A549 (cell line): ENCODE measurements around the gene ZNF608. TPM values are rescaled to one million over a fixed set of nuclear protein-coding genes. Genes with fewer than 3 reads are reported as not detected.

Experiments used
- ATAC-seq, 2 experiments: fragments of 200-7000 bp in 1 of 2; fragments of >200 bp in 1 of 2; cut with Nextera tagmentation in 1 of 2; cut with Tn5 transposase in 1 of 2; 3 replicates each; pipeline versions ENCODE4 v1.8.0 to v1.9.1; 2018 to 2020; ENCODE audit warnings: mild to moderate bottlenecking in 1 of 2, moderate library complexity in 1 of 2
- CTCF ChIA-PET: fragments of 300-600 bp; sonication (Branson Sonifier 250); formaldehyde crosslinking; extraction: SDS; loops from one replicate; lab custom pipeline; 2021; ENCODE audit warnings: antibody characterized with exemption, inconsistent platforms; lab: Yijun Ruan, JAX
- POLR2A ChIA-PET: fragments of 350-600 bp; formaldehyde crosslinking; extraction: SDS; loops from one replicate; lab custom pipeline; 2021; ENCODE audit warnings: antibody characterized with exemption, inconsistent platforms; lab: Yijun Ruan, JAX
- DNase-seq, 2 experiments: peaks; one replicate each; pipeline versions ENCODE4 v3.0.0 to v3.0.0-alpha.2; 2011 to 2016; ENCODE audit warnings: low read depth in 1 of 2, low spot score in 1 of 2
- FAIRE-seq: peaks from 2 replicates; lab custom pipeline; 2011; peaks lifted over from hg19 to GRCh38; lab: Jason Lieb, UNC
- H3K27ac ChIP-seq, 2 experiments: fragments of >200 bp; sonication (Bioruptor Twin); formaldehyde crosslinking; 3 replicates each; pipeline ENCODE4 v1.5.1; 2016 to 2017
- H3K4me1 ChIP-seq: fragments of >200 bp; sonication (Bioruptor Twin); formaldehyde crosslinking; 3 replicates; pipeline ENCODE4 v1.6.1; 2016
- H3K4me2 ChIP-seq: fragments of >200 bp; sonication (Bioruptor Twin); formaldehyde crosslinking; 3 replicates; pipeline ENCODE4 v1.6.1; 2016
- H3K4me3 ChIP-seq: fragments of >200 bp; sonication (Bioruptor Twin); formaldehyde crosslinking; 3 replicates; pipeline ENCODE4 v1.5.1; 2016
- H3K9me3 ChIP-seq: fragments of >200 bp; sonication (Bioruptor Twin); formaldehyde crosslinking; 3 replicates; pipeline ENCODE4 v1.6.1; 2016
- BHLHE40 ChIP-seq: IDR thresholded peaks from 2 replicates; pipeline ENCODE4 v1.6.1; 2012; ENCODE audit warnings: low read depth, low read length, inconsistent platforms
- CHD2 ChIP-seq: fragments of 150-350 bp; IDR thresholded peaks from 2 replicates; pipeline ENCODE4 v1.6.1; 2014; ENCODE audit warnings: low read length; ENCODE audit not compliant: partially characterized antibody
- CHD4 ChIP-seq: fragments of 200-600 bp; sonication (generic); IDR thresholded peaks from 2 replicates; pipeline ENCODE4 v1.6.1; 2016; ENCODE audit warnings: antibody characterized with exemption, mild to moderate bottlenecking, borderline replicate concordance
- EHF ChIP-seq: fragments of 250-450 bp; sonication (Bioruptor Pico); IDR thresholded peaks from 2 replicates; pipeline ENCODE4 v1.5.0; 2020; ENCODE audit warnings: mild to moderate bottlenecking
- EHMT2 ChIP-seq: fragments of 200-600 bp; sonication (generic); IDR thresholded peaks from 2 replicates; pipeline ENCODE4 v1.6.1; 2016; ENCODE audit warnings: antibody characterized with exemption, low read depth, mild to moderate bottlenecking, moderate library complexity
- ELK1 ChIP-seq: fragments of 150-350 bp; IDR thresholded peaks from 2 replicates; pipeline ENCODE4 v1.6.1; 2014; ENCODE audit warnings: low read depth, mild to moderate bottlenecking, low read length
- FOSB ChIP-seq: fragments of 250-450 bp; sonication (Bioruptor Pico); IDR thresholded peaks from 2 replicates; pipeline ENCODE4 v1.5.0; 2020; ENCODE audit warnings: mild to moderate bottlenecking, moderate library complexity
- FOXS1 ChIP-seq: fragments of 250-450 bp; sonication (Bioruptor Pico); IDR thresholded peaks from 2 replicates; pipeline ENCODE4 v1.5.0; 2020; ENCODE audit warnings: mild to moderate bottlenecking, moderate library complexity
- HDAC2 ChIP-seq: fragments of 200-600 bp; sonication (generic); IDR thresholded peaks from 2 replicates; pipeline ENCODE4 v1.6.1; 2016
- JUN ChIP-seq, 2 experiments: fragments of >200 bp; sonication (Bioruptor Twin); formaldehyde crosslinking; IDR thresholded peaks; 2 replicates in 1 of 2; 3 replicates in 1 of 2; pipeline ENCODE4 v1.6.1; 2016 to 2017
- MAZ ChIP-seq: fragments of 150-350 bp; IDR thresholded peaks from 2 replicates; pipeline ENCODE4 v1.6.1; 2014; ENCODE audit warnings: antibody characterized with exemption, low read depth, low read length, borderline replicate concordance
- MYC ChIP-seq: IDR thresholded peaks from 2 replicates; pipeline ENCODE4 v1.6.1; 2012; ENCODE audit warnings: mild to moderate bottlenecking, inconsistent platforms, low read length, improper control_type of control experiment, borderline replicate concordance
- NPAS2 ChIP-seq: fragments of 250-450 bp; sonication (Bioruptor Pico); IDR thresholded peaks from 2 replicates; pipeline ENCODE4 v1.8.0; 2022; ENCODE audit warnings: mild to moderate bottlenecking, moderate library complexity, borderline replicate concordance
- NR3C1 ChIP-seq: fragments of >200 bp; sonication (Bioruptor Twin); formaldehyde crosslinking; IDR thresholded peaks from 3 replicates; pipeline ENCODE4 v1.6.1; 2017
- REST ChIP-seq: fragments of 200-600 bp; sonication (generic); IDR thresholded peaks from 2 replicates; pipeline ENCODE4 v1.6.1; 2016; ENCODE audit warnings: antibody characterized with exemption, mild to moderate bottlenecking, moderate library complexity
- RFX5 ChIP-seq: fragments of 450-650 bp; IDR thresholded peaks from 2 replicates; pipeline ENCODE4 v1.7.1; 2014; ENCODE audit warnings: antibody characterized with exemption, mild to moderate bottlenecking, moderate library complexity
- RNF2 ChIP-seq: fragments of 200-600 bp; sonication (generic); IDR thresholded peaks from 2 replicates; pipeline ENCODE4 v1.6.1; 2016; ENCODE audit warnings: low read depth, mild to moderate bottlenecking, antibody characterized with exemption, moderate library complexity, borderline replicate concordance
- TP53 ChIP-seq: fragments of 250-450 bp; sonication (Bioruptor Pico); IDR thresholded peaks from 2 replicates; pipeline ENCODE4 v1.5.0; 2021; ENCODE audit warnings: mild to moderate bottlenecking, moderate library complexity
- ZC3H11A ChIP-seq: fragments of 450-650 bp; IDR thresholded peaks from 2 replicates; pipeline ENCODE4 v1.6.1; 2014; ENCODE audit warnings: antibody characterized with exemption, mild to moderate bottlenecking
- WGBS: methylation state at CpG from one replicate; pipeline ENCODE4 v1.1.6; 2017; ENCODE audit errors: missing lambda C conversion rate; 5-methylcytosine and 5-hydroxymethylcytosine counted together
- polyA plus RNA-seq, 4 experiments: library from polyadenylated mRNA; depleted of rRNA in 3 of 4; stranded (reverse); fragments of >200 nt; fragmentation: RNase III in 1 of 4; extraction: RNeasy Plus Mini Kit Qiagen cat#74134 plus additional on column Dnase treatment in 1 of 4; gene quantifications; 2 replicates in 3 of 4; 3 replicates in 1 of 4; pipeline ENCODE4 v1.2.3, GENCODE V29; 2011 to 2017

The ZNF608 gene
- polyA plus RNA-seq, 2 of the 4 experiments (the other 2 are of a cell fraction): 0.77 to 1.8 TPM

- DNase-seq (peak; percentile 90 to 93), FAIRE-seq (no peak), ATAC-seq (peak; percentile 95)
- WGBS: 26% methylated on average over 25 of the region's 25 CpGs
- peak overlapping the region; percentile 95 for H3K4me2 ChIP-seq
- no peak for TF ChIP-seq EHMT2
- TF ChIP-seq CHD4: no peak
- TF ChIP-seq NPAS2 (CRISPR knock-in tag): no peak
- no peak for TF ChIP-seq TP53 (CRISPR knock-in tag)
- no peak for TF ChIP-seq RFX5
- TF ChIP-seq MAZ: no peak
- no peak for TF ChIP-seq FOXS1 (CRISPR knock-in tag)
- TF ChIP-seq RNF2: no peak
- no peak for TF ChIP-seq REST
- TF ChIP-seq ELK1: no peak
- no peak for TF ChIP-seq ZC3H11A
- no peak for TF ChIP-seq BHLHE40
- TF ChIP-seq JUN (IDR thresholded peaks at IDR 0.05): no peak
- no peak for TF ChIP-seq FOSB (CRISPR knock-in tag)
- no peak for TF ChIP-seq CHD2
- no peak for TF ChIP-seq NR3C1
- no peak for TF ChIP-seq HDAC2
- TF ChIP-seq MYC: no peak
- no peak for TF ChIP-seq EHF (CRISPR knock-in tag)
- peaks cover 7% of the 10 kb centered on the region; the same call in 1 of the 3 replicates for H3K4me1 ChIP-seq
- POLR2A ChIA-PET: interaction anchor here (0.6 to 1.6 kb wide), 16 partner anchors 24 to 1075 kb away, joined by 3 to 12 read pairs (median 5); no protein-coding TSS in a partner anchor
- no peaks in the 10 kb centered on the region for H3K9me3 ChIP-seq
- CTCF ChIA-PET: interaction anchor here (1.2 kb wide), 1 partner anchor 16 kb away, joined by 3 read pairs; no protein-coding TSS in a partner anchor
- peak overlapping the region; percentile 46 for H3K4me3 ChIP-seq
- H3K27ac ChIP-seq: peak overlapping the region; percentile 65
Observed at GRCh38 chr5:124748687-124749594, 2.5 kb upstream of the ZNF608 start.
